Glutamatergic neuron (in vitro differentiated cells): Measurements from ENCODE around the gene TTBK1. TPM values are rescaled to one million over a fixed set of nuclear protein-coding genes. Genes with fewer than 3 reads are reported as not detected.

ENCODE experiments used
- DNase-seq: peaks from one replicate; pipeline ENCODE4 v3.0.0; 2022
- H3K27ac Mint-ChIP-seq: one replicate; pipeline ENCODE4 v1.8.0; 2020; ENCODE audit warnings: mild to moderate bottlenecking, mixed read lengths, inconsistent platforms; ENCODE audit not compliant: unreplicated experiment
- H3K27me3 Mint-ChIP-seq: one replicate; pipeline ENCODE4 v1.8.0; 2020; ENCODE audit warnings: mild to moderate bottlenecking, moderate library complexity, mixed read lengths, inconsistent platforms; ENCODE audit not compliant: unreplicated experiment
- H3K36me3 Mint-ChIP-seq: one replicate; pipeline ENCODE4 v1.8.0; 2020; ENCODE audit warnings: mild to moderate bottlenecking, mixed read lengths, inconsistent platforms; ENCODE audit not compliant: unreplicated experiment
- H3K4me1 Mint-ChIP-seq: one replicate; pipeline ENCODE4 v1.8.0; 2020; ENCODE audit warnings: mild to moderate bottlenecking, low read depth, mixed read lengths, inconsistent platforms; ENCODE audit not compliant: unreplicated experiment
- H3K4me3 Mint-ChIP-seq: one replicate; pipeline ENCODE4 v1.8.0; 2020; ENCODE audit warnings: mild to moderate bottlenecking, mixed read lengths, inconsistent platforms; ENCODE audit not compliant: unreplicated experiment
- H3K9me3 Mint-ChIP-seq: one replicate; pipeline ENCODE4 v1.8.0; 2020; ENCODE audit warnings: mild to moderate bottlenecking, moderate library complexity, mixed read lengths, inconsistent platforms; ENCODE audit not compliant: unreplicated experiment
- total RNA-seq: library from RNA; stranded (reverse); fragmentation: NEBNext Ultra II Directional; extraction: Animal tissue kit (Norgen Biotek cat#: 25700); gene quantifications from one replicate; pipeline ENCODE4 v1.2.1, GENCODE V29; 2021; ENCODE audit not compliant: unreplicated experiment
- TF ChIP-seq, protein P1 (sequence below): fragments of 200-600 bp; sonication (generic); IDR thresholded peaks from one replicate; pipeline ENCODE4 v1.5.0; 2021; ENCODE audit not compliant: partially characterized antibody, unreplicated experiment

The TTBK1 gene
- total RNA-seq, 1 donor from 2014 or later = 47.3 TPM

DNA sequence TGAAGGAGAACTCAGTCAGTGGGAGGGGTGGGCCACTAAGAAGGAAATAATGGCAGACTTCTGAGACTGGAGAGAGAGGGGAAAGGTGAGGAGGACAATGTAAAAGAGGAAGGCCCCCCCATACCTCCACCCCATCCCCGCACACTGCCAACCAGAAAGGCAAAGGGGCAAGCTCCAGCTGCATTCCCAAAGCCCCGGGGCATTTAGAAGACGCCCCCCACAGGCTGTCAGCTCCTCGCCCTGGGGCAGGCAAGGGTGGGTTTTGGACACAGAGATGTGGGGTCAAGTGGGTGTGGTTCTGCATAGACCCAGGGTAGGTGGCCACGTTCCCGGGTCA lies 34.0 kb downstream of the TTBK1 start:
- Mint-ChIP-seq H3K27me3 (peaks cover 31% of the 10 kb centered on the region), H3K4me3 (no peak overlapping the region), H3K9me3 (peaks cover 5% of the 10 kb centered on the region), H3K27ac (no peak overlapping the region), H3K4me1 (peaks cover 8% of the 10 kb centered on the region), H3K36me3 (peaks cover 9% of the 10 kb centered on the region)
- TF ChIP-seq, protein P1, sequence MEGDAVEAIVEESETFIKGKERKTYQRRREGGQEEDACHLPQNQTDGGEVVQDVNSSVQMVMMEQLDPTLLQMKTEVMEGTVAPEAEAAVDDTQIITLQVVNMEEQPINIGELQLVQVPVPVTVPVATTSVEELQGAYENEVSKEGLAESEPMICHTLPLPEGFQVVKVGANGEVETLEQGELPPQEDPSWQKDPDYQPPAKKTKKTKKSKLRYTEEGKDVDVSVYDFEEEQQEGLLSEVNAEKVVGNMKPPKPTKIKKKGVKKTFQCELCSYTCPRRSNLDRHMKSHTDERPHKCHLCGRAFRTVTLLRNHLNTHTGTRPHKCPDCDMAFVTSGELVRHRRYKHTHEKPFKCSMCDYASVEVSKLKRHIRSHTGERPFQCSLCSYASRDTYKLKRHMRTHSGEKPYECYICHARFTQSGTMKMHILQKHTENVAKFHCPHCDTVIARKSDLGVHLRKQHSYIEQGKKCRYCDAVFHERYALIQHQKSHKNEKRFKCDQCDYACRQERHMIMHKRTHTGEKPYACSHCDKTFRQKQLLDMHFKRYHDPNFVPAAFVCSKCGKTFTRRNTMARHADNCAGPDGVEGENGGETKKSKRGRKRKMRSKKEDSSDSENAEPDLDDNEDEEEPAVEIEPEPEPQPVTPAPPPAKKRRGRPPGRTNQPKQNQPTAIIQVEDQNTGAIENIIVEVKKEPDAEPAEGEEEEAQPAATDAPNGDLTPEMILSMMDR = no peak
- no peak for DNase-seq

DNA sequence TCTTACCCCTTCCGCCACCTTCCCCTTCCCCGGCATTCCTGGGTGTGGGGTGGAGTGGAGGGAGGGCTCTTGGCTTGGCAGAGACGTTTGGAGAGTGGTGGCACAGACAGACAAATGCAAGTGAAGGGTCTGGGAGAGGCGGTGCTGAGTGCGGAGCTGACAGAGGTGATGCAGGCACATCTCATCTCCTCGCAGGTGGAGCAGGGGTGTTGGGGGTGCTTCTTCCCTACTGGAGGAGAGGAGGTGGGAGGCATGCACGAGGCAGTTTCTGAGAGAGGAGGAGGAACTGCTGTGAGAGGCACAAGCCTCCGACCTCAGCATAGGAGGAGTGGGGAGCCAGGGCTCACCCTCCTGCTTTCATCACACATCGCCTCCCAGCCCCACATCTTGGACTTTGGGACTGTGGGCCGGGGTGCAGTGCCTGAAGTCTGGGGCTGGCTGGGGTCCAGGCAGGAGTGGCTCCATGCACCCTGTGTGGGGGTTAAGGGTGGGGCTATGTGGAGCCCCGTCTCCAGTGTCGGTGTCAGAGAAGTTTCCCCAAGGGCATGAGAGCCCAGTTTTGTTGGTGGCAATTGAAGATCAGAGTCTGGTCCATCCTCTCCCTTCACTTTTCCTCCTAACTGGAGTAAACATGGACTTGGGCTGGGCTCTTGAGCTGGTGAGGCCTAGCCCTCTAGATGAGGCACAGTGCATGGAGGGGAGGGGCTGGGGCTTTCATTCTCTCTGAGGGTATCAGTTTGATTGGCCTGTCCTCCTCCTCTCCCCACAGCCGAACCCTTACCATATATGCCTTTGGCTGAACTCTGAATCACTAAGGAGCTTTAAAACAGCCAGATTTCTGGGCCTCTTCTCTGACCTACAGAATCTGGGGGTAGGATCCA lies 34.6 kb downstream of the TTBK1 start:
- Mint-ChIP-seq H3K27me3 (peaks cover 31% of the 10 kb centered on the region), H3K4me3 (no peak overlapping the region), H3K4me1 (peaks cover 6% of the 10 kb centered on the region), H3K27ac (no peak overlapping the region), H3K9me3 (peaks cover 5% of the 10 kb centered on the region), H3K36me3 (peaks cover 9% of the 10 kb centered on the region)
- TF ChIP-seq, protein P1 = no peak
- no peak for DNase-seq

DNA sequence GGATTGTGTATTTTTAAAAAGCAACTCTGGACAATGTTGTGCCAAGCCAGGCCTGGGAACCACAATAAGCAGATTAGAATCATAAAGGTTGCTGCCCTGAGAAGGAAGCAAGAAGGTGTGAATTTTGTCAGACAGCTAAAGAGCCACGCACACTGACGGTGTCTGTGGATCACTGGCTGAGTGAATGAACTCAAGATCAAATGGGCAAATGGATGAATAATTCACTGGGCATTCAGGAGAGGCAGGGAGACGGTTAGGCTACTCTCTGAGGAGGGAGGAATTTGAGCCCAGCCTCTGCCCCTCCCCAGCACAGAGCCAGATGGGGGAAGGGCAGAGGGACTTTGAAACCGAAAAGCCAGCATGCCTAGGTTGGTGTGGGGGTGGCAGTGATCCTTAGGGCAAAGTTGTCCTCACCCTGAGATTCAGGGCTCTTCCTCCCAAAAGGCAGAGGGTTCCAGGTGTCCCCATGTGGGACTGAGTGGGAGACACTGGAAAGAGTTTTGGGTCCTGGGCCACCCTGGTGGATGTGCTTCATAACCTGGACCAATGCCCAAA lies 35.3 kb downstream of the TTBK1 start:
- Mint-ChIP-seq H3K27ac (no peak overlapping the region), H3K4me3 (no peak overlapping the region), H3K36me3 (peaks cover 9% of the 10 kb centered on the region), H3K4me1 (peaks cover 6% of the 10 kb centered on the region), H3K9me3 (peaks cover 3% of the 10 kb centered on the region), H3K27me3 (peaks cover 28% of the 10 kb centered on the region)
- DNase-seq = no peak
- TF ChIP-seq, protein P1 = no peak

DNA sequence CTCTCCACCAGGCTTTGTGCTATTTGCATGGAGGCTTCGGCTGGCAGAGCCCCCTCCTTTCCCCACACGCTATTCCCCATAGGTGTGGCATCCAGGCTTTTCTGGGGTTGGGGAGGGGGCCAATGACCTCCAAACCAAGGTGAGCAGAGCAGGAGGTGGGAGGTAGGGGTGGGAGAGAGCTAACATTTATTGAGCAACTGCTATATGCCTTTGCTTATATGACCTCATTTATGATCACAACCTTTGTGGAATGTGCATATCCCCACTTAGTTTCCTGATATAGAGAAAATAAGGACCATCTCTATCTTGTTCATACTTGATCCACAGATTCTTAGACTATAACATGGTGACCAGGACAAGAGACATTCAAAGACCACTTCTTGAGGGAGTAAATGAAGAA lies 37.0 kb downstream of the TTBK1 start:
- no peak overlapping the region for H3K27ac Mint-ChIP-seq
- TF ChIP-seq, protein P1 = no peak
- H3K4me1 Mint-ChIP-seq = peaks cover 6% of the 10 kb centered on the region
- no peak for DNase-seq
- H3K4me3 Mint-ChIP-seq = no peak overlapping the region
- peaks cover 21% of the 10 kb centered on the region for H3K27me3 Mint-ChIP-seq
- H3K9me3 Mint-ChIP-seq = peaks cover 2% of the 10 kb centered on the region
- peaks cover 9% of the 10 kb centered on the region for H3K36me3 Mint-ChIP-seq

DNA sequence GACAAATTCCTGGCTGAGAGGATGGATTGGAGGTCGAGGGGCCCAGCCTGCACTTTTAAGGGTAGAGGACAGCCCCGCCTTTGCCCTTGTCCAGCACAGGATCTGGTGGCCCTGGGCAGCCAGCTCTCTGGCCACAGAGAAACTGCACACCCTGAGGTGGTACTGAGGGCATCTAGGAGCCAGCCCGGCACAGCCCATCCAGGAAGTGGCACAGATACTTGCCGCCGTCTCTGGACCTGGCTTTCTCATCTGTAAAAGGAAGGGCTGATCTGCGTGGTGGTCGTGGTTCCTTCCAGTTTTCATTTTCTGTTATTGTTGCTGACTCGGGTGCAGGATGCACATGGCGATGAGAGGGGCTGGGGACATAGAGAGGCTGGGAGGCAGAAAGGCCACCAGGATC lies 38.8 kb downstream of the TTBK1 start:
- TF ChIP-seq, protein P1 = no peak
- Mint-ChIP-seq H3K36me3 (peaks cover 9% of the 10 kb centered on the region), H3K9me3 (peaks cover 2% of the 10 kb centered on the region), H3K27ac (no peak overlapping the region), H3K4me1 (peaks cover 3% of the 10 kb centered on the region), H3K4me3 (no peak overlapping the region), H3K27me3 (peaks cover 21% of the 10 kb centered on the region)
- no peak for DNase-seq
